ENCODE measurements around the gene MEGF11. TPM values are rescaled to one million over a fixed set of nuclear protein-coding genes. Genes with fewer than 3 reads are reported as not detected.

MEGF11 gene
- total and polyA plus RNA-seq, 9 donors, result 0.04 to 11.4 (median 0.40) TPM; not detected in 2

- WGBS, 3 donors, result 89 to 94% (median 90%) methylated on average over 6 of the region's 6 CpGs
These were observed 25.1 kb upstream of the MEGF11 start for GRCh38 chr15:66278671-66279070.

DNA sequence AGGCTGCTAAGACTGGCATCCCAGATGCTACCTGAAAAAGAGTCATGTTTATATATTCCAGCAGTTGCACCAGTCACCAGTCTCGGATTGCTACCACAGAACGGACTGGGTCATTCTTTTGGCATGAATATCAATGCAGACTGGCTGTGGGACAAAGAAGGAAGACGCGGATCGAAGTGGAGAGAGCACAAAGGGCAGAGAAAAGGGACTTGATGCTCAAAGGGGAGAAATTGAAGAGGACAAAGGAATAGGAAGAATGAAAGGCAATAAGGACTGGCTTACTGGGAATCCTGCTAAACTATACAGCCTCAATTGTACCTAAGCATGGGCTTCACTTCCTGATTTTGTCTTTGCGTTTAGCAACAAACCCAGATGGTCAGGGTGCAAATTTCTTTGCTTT is 24.5 kb upstream of the MEGF11 start:
- H3K27ac ChIP-seq, result no peak overlapping the region
- H3K4me3 ChIP-seq, result no peak overlapping the region
- intact Hi-C loops (cut with DNase I), result no loop called here
- H3K36me3 ChIP-seq, result no peaks in the 10 kb centered on the region
- no peaks in the 10 kb centered on the region for H3K27me3 ChIP-seq
- WGBS, 3 donors, result 77 to 82% (median 79%) methylated on average over 6 of the region's 6 CpGs
- TF ChIP-seq POLR2A (IDR thresholded peaks at IDR 0.05) (no peak), CTCF (IDR thresholded peaks at IDR 0.05) (no peak), EP300 (IDR thresholded peaks at IDR 0.05) (no peak)
- no peaks in the 10 kb centered on the region for H3K4me1 ChIP-seq (ENCODE audit: insufficient read depth)
- DNase-seq, result no peak
- no peaks in the 10 kb centered on the region for H3K9me3 ChIP-seq

More at GRCh38 chr15:66278671-66279070, 25.1 kb upstream of the MEGF11 start:
- no peaks in the 10 kb centered on the region for H3K4me1 ChIP-seq (ENCODE audit: insufficient read depth)
- no peak for TF ChIP-seq CTCF (IDR thresholded peaks at IDR 0.05)
- TF ChIP-seq POLR2A (IDR thresholded peaks at IDR 0.05), result no peak
- no peak for TF ChIP-seq EP300 (IDR thresholded peaks at IDR 0.05)
- no peaks in the 10 kb centered on the region for H3K27me3 ChIP-seq
- H3K4me3 ChIP-seq, result no peak overlapping the region
- no peak for DNase-seq
- no peak overlapping the region for H3K27ac ChIP-seq
- intact Hi-C loops (cut with DNase I), result no loop called here
- no peaks in the 10 kb centered on the region for H3K36me3 ChIP-seq
- no peaks in the 10 kb centered on the region for H3K9me3 ChIP-seq

- WGBS, 3 donors, result 81 to 88% (median 86%) methylated on average over 3 of the region's 3 CpGs
- H3K27ac ChIP-seq, result no peak overlapping the region
- intact Hi-C loops (cut with DNase I), result no loop called here
- H3K36me3 ChIP-seq, result no peaks in the 10 kb centered on the region
- TF ChIP-seq EP300 (IDR thresholded peaks at IDR 0.05) (no peak), POLR2A (IDR thresholded peaks at IDR 0.05) (no peak), CTCF (IDR thresholded peaks at IDR 0.05) (no peak)
- no peaks in the 10 kb centered on the region for H3K4me1 ChIP-seq (ENCODE audit: insufficient read depth)
- H3K9me3 ChIP-seq, result no peaks in the 10 kb centered on the region
- H3K4me3 ChIP-seq, result no peak overlapping the region
- DNase-seq, result no peak
- H3K27me3 ChIP-seq, result no peaks in the 10 kb centered on the region
These were observed 23.0 kb upstream of the MEGF11 start for GRCh38 chr15:66276546-66276945.

DNA sequence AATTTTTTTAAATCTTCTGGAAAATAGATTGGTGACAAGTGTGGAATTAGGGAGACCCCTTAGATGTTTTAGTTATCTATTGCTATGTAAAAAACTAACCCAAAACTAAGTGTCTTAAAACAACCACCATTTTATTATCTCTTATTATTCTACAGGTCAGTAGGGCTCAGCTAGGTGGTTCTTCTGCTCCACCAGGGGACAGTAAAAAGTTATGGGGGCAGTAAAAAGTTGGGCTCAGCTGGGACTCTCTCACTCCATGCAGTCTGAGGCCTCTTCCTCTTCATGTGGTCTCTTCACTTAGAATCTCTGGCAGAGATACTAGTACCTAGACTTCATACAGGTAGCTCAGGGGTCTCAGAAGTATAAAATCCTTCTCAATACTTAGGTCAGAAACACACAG is 21.8 kb upstream of the MEGF11 start:
- H3K36me3 ChIP-seq, result no peaks in the 10 kb centered on the region
- no peak for DNase-seq
- no peaks in the 10 kb centered on the region for H3K4me1 ChIP-seq (ENCODE audit: insufficient read depth)
- no peaks in the 10 kb centered on the region for H3K9me3 ChIP-seq
- H3K27me3 ChIP-seq, result no peaks in the 10 kb centered on the region
- no peak overlapping the region for H3K27ac ChIP-seq
- intact Hi-C loops (cut with DNase I), result no loop called here
- no peak for TF ChIP-seq CTCF (IDR thresholded peaks at IDR 0.05)
- no peak for TF ChIP-seq EP300 (IDR thresholded peaks at IDR 0.05)
- TF ChIP-seq POLR2A (IDR thresholded peaks at IDR 0.05), result no peak
- H3K4me3 ChIP-seq, result no peak overlapping the region

GRCh38 chr15:66270932-66271331 is 17.4 kb upstream of the MEGF11 start:
- no peak for DNase-seq
- whole genome bisulfite sequencing, 3 donors, result 73 to 95% (median 76%) methylated on average over 6 of the region's 6 CpGs
- H3K36me3 ChIP-seq, result no peaks in the 10 kb centered on the region
- H3K4me1 ChIP-seq (ENCODE audit: insufficient read depth), result no peaks in the 10 kb centered on the region
- H3K9me3 ChIP-seq, result no peaks in the 10 kb centered on the region
- no peak overlapping the region for H3K27ac ChIP-seq
- H3K4me3 ChIP-seq, result no peak overlapping the region
- intact Hi-C loops (cut with DNase I), result no loop called here
- no peak for TF ChIP-seq POLR2A (IDR thresholded peaks at IDR 0.05)
- no peak for TF ChIP-seq CTCF (IDR thresholded peaks at IDR 0.05)
- no peak for TF ChIP-seq EP300 (IDR thresholded peaks at IDR 0.05)
- H3K27me3 ChIP-seq, result no peaks in the 10 kb centered on the region
